BLaER1 (cell line): ENCODE measurements around the gene COL4A1.

Source experiments
- H3K27ac ChIP-seq: shearing (Covaris generic); formaldehyde crosslinking; 2 replicates; pipeline ENCODE4 v1.8.1; 2022
- H3K27me3 ChIP-seq: shearing (Covaris generic); formaldehyde crosslinking; 2 replicates; pipeline ENCODE4 v1.8.1; 2022
- H3K36me3 ChIP-seq: shearing (Covaris generic); formaldehyde crosslinking; 2 replicates; pipeline ENCODE4 v1.8.1; 2022
- H3K4me1 ChIP-seq: shearing (Covaris generic); formaldehyde crosslinking; 2 replicates; pipeline ENCODE4 v1.8.1; 2022
- H3K4me2 ChIP-seq: shearing (Covaris generic); formaldehyde crosslinking; 2 replicates; pipeline ENCODE4 v1.8.1; 2022
- H3K4me3 ChIP-seq: shearing (Covaris generic); formaldehyde crosslinking; 2 replicates; pipeline ENCODE4 v1.8.1; 2022
- H3K9ac ChIP-seq: shearing (Covaris generic); formaldehyde crosslinking; 2 replicates; pipeline ENCODE4 v1.8.1; 2022
- H3K9me3 ChIP-seq: shearing (Covaris generic); formaldehyde crosslinking; 2 replicates; pipeline ENCODE4 v1.8.1; 2022
- H4K20me1 ChIP-seq: shearing (Covaris generic); formaldehyde crosslinking; 2 replicates; pipeline ENCODE4 v1.8.1; 2022
- Cebpa-rat ChIP-seq: shearing (Covaris generic); IDR thresholded peaks from 2 replicates; pipeline ENCODE4 v1.8.1; 2022

COL4A1 gene

DNA sequence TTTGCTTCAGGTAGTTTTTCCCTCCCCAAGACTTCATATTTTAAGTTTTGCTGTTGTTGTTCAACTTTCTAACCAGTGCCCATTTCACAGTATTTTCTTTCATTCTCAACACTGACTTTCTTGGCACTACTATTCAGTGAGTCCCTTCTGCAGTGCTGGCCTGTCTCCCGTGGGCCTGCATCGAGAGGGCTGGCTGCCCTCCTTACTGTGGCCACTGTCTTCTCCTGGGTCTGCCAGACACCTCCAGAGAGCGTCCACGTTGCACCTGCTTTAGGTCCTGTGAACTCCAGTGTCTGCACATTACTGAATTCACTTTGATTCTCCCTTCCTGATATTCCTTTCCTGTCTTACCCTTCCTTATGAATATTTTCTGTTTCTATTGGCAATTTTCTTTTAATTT lies 27.3 kb downstream of the COL4A1 start:
- H4K20me1 ChIP-seq, result no peaks in the 10 kb centered on the region
- H3K36me3 ChIP-seq, result no peaks in the 10 kb centered on the region
- no peaks in the 10 kb centered on the region for H3K9me3 ChIP-seq
- no peak overlapping the region for H3K27ac ChIP-seq
- H3K9ac ChIP-seq, result no peak overlapping the region
- no peaks in the 10 kb centered on the region for H3K4me1 ChIP-seq
- H3K4me2 ChIP-seq, result no peak overlapping the region
- no peak overlapping the region for H3K4me3 ChIP-seq
- H3K27me3 ChIP-seq, result no peaks in the 10 kb centered on the region
- TF ChIP-seq Cebpa-rat, result no peak

DNA sequence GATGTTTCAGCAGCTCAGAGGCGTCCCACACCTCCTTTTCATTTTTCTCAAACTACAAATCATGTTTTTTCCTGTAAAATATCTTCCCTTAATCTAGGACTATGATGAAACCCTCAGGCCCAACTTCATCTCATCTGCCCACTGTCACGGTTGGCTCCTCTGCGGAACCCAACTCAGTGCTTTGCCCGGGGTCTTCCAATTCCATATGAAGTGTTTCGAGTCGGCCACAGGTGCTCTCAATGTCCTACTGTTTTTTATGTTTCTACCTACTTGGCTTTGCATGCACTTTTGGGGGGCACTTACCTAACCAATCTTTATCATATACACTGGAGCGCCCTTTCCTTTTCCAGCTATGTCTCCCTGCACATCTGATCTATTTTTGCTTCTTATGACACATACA lies 28.1 kb downstream of the COL4A1 start:
- no peaks in the 10 kb centered on the region for H3K4me1 ChIP-seq
- no peaks in the 10 kb centered on the region for H3K9me3 ChIP-seq
- H3K9ac ChIP-seq, result no peak overlapping the region
- H3K36me3 ChIP-seq, result no peaks in the 10 kb centered on the region
- no peak for TF ChIP-seq Cebpa-rat
- H3K4me3 ChIP-seq, result no peak overlapping the region
- H3K27ac ChIP-seq, result no peak overlapping the region
- H4K20me1 ChIP-seq, result no peaks in the 10 kb centered on the region
- H3K27me3 ChIP-seq, result no peaks in the 10 kb centered on the region
- H3K4me2 ChIP-seq, result no peak overlapping the region

DNA sequence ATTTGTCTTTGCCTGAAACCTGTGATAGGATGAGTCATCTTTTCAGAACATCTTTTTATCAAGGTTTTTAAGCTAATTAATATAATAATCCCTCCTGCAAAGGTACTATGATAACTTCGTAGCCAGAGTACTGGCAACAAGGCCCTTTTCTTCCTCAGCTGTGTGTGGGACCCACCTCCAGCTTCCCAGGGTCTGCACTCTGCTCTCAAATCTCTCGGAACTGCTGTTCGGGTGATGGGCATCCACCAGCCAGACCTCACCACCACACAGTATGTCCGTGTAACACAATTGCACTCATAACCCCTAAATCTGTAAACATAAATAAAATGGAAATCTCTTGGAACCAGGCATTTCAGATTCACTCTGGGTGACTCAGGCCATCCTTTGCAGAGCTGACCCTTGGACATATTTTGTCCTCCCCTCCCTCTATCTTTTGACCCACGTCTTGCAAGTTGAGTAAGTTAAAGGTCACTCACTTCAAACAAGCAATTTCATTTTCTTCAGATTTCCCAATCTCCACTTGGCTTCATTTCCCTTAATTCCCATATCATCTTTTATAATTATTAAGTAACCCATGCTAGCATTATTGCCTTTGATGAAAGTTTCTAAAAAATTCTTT lies 29.5 kb downstream of the COL4A1 start:
- Histone ChIP-seq H3K4me3 (no peak overlapping the region), H3K4me1 (no peaks in the 10 kb centered on the region), H3K9me3 (no peaks in the 10 kb centered on the region), H3K36me3 (no peaks in the 10 kb centered on the region), H3K27me3 (no peaks in the 10 kb centered on the region), H3K9ac (no peak overlapping the region), H3K27ac (no peak overlapping the region), H4K20me1 (no peaks in the 10 kb centered on the region), H3K4me2 (no peak overlapping the region)
- TF ChIP-seq Cebpa-rat, result no peak

DNA sequence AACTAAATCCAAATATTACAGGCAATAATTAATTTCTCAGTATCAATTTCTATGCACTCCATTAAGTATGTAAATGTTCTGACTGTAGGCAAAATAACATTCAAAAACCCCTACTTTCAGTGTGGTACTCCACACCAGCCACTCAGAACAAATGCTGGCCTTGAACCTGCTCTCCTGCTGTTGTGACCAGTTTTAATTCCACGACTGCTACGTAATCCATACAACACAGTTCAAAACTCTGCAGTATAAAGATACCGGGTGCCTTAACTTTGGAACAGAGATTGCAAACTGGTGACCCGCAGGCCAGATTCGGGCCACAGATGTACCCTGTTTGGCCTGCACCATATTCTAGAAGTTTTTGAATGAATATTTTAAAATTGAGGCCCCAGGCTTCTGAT lies 30.4 kb downstream of the COL4A1 start:
- H3K36me3 ChIP-seq, result no peaks in the 10 kb centered on the region

DNA sequence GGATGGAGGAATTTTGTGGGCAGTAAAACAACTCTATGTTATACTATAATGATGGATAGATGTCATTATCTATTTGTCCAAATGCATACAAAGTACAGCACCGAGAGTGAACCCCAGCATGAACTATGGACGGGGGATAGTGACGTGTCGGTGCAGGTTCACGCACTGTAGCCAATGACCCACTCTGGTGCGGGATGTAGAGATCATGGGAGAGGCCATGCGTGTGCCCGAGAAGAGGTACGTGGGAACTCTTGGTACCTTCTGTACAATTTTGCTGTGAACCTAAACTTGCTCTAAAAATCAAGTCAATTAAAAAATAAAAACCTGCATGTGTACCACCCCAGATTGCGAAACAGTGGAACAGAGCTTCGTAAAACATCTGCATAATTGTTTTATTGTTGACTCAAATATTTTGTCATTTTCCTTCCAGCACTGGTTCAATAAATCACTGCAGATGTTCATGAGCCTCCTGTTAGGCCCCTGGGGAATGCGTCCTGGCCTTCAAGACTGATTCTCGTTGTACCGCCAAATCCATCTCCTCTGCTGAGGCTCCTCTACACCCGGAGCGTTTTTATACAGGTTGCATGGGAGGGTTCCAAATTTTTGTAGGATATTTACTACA lies 30.9 kb downstream of the COL4A1 start:
- H3K9me3 ChIP-seq, result no peaks in the 10 kb centered on the region
- no peak overlapping the region for H3K4me2 ChIP-seq
- no peaks in the 10 kb centered on the region for H3K36me3 ChIP-seq
- no peaks in the 10 kb centered on the region for H3K4me1 ChIP-seq
- TF ChIP-seq Cebpa-rat, result peak; percentile 56; the same call in 1 of the 2 replicates
- no peaks in the 10 kb centered on the region for H4K20me1 ChIP-seq
- no peak overlapping the region for H3K27ac ChIP-seq
- no peaks in the 10 kb centered on the region for H3K27me3 ChIP-seq
- no peak overlapping the region for H3K4me3 ChIP-seq
- H3K9ac ChIP-seq, result no peak overlapping the region

More for the DNA sequence above, 30.4 kb downstream of the COL4A1 start:
- H3K4me2 ChIP-seq, result no peak overlapping the region
- H3K27me3 ChIP-seq, result no peaks in the 10 kb centered on the region
- no peak overlapping the region for H3K27ac ChIP-seq
- TF ChIP-seq Cebpa-rat, result no peak
- no peaks in the 10 kb centered on the region for H4K20me1 ChIP-seq
- H3K9me3 ChIP-seq, result no peaks in the 10 kb centered on the region
- H3K4me3 ChIP-seq, result no peak overlapping the region
- no peaks in the 10 kb centered on the region for H3K4me1 ChIP-seq
- no peak overlapping the region for H3K9ac ChIP-seq

DNA sequence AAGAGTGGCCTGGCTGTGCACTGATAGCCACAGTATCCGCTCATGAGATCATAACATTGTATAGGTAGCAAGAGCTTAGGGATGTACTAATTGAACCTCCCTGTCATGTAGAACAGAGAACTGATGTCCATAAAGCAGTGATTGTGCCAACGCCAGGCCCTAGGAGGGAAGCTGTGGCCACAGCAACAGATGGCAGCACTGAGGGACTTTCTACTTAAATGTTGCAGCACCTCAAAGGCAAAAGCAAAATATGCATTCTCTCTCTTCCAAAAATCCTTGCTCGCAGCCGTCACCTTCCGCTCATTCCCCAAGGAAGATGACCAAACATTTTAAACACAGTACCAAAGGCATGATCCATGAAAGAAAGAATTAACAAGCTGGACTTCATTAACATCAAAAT lies 32.3 kb downstream of the COL4A1 start:
- no peak overlapping the region for H3K9ac ChIP-seq
- no peak overlapping the region for H3K4me3 ChIP-seq
- no peaks in the 10 kb centered on the region for H3K27me3 ChIP-seq
- no peaks in the 10 kb centered on the region for H3K4me1 ChIP-seq
- H3K27ac ChIP-seq, result no peak overlapping the region
- H3K4me2 ChIP-seq, result no peak overlapping the region
- H4K20me1 ChIP-seq, result no peaks in the 10 kb centered on the region
- no peaks in the 10 kb centered on the region for H3K36me3 ChIP-seq
- TF ChIP-seq Cebpa-rat, result no peak
- H3K9me3 ChIP-seq, result no peaks in the 10 kb centered on the region

DNA sequence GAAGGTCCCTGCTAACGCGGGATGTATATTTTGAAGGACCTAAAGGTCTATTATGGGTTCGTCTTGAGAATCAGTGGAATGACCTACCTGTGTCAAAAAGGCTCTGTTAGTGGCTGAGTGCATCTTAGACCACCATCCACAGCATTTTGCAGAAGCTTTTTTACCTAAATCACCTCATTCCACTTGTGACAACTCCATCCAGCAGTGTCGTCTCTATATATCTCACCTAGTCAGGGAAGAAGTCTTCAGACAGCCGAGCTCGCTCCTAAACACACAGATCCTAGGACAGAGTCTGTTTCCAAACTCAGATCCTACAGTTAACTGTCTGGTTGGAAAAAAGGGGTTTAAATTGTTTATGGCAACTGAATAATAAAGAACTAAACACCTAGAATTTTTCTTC lies 33.7 kb downstream of the COL4A1 start:
- no peak overlapping the region for H3K27ac ChIP-seq
- H4K20me1 ChIP-seq, result no peaks in the 10 kb centered on the region
- no peaks in the 10 kb centered on the region for H3K36me3 ChIP-seq
- no peak overlapping the region for H3K9ac ChIP-seq
- H3K4me2 ChIP-seq, result no peak overlapping the region
- no peaks in the 10 kb centered on the region for H3K4me1 ChIP-seq
- H3K27me3 ChIP-seq, result no peaks in the 10 kb centered on the region
- H3K9me3 ChIP-seq, result no peaks in the 10 kb centered on the region
- no peak overlapping the region for H3K4me3 ChIP-seq
- TF ChIP-seq Cebpa-rat, result no peak

DNA sequence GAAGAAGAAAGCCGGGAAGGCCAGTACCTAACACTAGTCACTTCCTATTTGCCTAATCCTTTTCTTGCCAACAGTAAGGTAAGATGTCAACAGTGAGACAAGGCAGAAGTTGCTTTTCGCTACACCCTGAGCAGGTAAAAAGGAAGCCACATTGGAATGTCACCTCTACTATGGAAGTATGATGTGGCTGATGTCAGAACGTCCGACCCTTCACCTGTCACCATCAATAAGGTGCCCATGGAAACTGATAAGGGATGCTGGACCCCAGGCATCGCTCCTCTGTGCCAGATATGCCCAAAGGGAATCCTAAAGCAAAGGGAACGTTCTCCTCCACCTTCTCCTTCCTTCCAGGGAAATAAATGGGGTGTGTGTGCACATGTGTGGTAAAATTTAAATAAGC lies 34.3 kb downstream of the COL4A1 start:
- no peak overlapping the region for H3K27ac ChIP-seq
- H3K27me3 ChIP-seq, result no peaks in the 10 kb centered on the region
- H3K9ac ChIP-seq, result no peak overlapping the region
- H3K4me3 ChIP-seq, result no peak overlapping the region
- no peak for TF ChIP-seq Cebpa-rat
- no peaks in the 10 kb centered on the region for H4K20me1 ChIP-seq
- H3K9me3 ChIP-seq, result no peaks in the 10 kb centered on the region
- H3K4me1 ChIP-seq, result no peaks in the 10 kb centered on the region
- H3K4me2 ChIP-seq, result no peak overlapping the region
- no peaks in the 10 kb centered on the region for H3K36me3 ChIP-seq

DNA sequence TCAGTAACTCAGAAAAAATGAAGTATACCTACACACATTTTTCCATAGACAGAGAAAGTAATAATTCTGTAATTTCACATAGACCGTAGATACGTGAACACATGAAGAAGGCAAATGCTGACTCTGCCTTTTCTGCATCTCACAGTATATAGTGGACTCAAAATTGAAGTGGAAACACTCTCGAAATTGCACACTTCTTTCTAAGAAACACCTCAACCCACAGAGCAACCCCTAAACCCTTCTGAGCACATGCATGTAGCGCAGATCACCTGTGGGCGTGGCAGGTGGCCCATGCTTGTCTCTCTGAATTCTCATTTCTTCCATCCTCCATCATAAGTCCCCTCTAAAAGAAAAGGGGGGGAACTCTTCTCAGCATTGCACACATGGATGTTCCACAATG lies 34.7 kb downstream of the COL4A1 start:
- H3K9ac ChIP-seq, result no peak overlapping the region
- H3K27me3 ChIP-seq, result no peaks in the 10 kb centered on the region
- H3K4me2 ChIP-seq, result no peak overlapping the region
- H3K36me3 ChIP-seq, result no peaks in the 10 kb centered on the region
- H3K4me1 ChIP-seq, result no peaks in the 10 kb centered on the region
- no peaks in the 10 kb centered on the region for H3K9me3 ChIP-seq
- no peak overlapping the region for H3K27ac ChIP-seq
- no peak overlapping the region for H3K4me3 ChIP-seq
- TF ChIP-seq Cebpa-rat, result no peak
- H4K20me1 ChIP-seq, result no peaks in the 10 kb centered on the region

DNA sequence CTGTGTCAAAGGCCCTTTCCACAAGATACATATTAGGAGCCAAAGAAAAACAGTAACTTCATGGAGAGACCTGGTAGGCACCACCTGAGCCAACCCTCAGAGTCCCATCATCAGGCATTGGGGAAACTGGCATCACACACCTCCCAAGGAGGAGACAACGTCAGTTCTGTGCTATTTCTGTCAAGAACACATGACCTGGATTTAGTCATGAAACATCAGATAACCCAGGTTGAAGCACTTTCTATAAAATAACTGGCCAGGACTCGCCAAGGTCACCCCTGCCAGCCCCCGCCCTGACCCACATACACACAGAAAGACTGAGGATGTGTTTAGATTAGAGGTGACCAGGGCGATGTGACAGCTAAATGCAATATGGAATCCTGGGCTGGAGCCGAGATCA lies 35.6 kb downstream of the COL4A1 start:
- Histone ChIP-seq H3K4me1 (no peaks in the 10 kb centered on the region), H3K4me2 (no peak overlapping the region), H3K9me3 (no peaks in the 10 kb centered on the region), H3K9ac (no peak overlapping the region), H3K36me3 (no peaks in the 10 kb centered on the region), H3K27me3 (no peaks in the 10 kb centered on the region), H3K4me3 (no peak overlapping the region), H4K20me1 (no peaks in the 10 kb centered on the region), H3K27ac (no peak overlapping the region)
- TF ChIP-seq Cebpa-rat, result no peak

DNA sequence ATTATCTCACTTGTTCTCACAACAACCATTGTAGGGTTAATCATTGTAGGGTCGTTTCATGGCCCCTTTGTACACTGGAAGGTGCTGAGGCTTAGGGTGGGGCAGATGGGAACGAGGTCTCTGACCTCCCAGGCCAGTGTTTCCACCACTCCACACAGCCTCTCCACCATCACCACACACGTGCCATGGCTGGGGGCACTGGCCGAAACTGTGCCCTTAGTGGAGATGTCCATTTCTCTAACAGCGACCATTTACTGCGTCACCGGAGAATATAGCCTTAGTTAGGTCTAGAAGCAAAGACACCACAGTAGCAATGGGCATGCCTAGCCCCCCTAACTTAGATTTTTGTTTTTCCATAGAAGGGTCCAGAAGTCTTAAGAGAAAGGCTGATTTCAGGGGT lies 36.5 kb downstream of the COL4A1 start:
- no peaks in the 10 kb centered on the region for H3K27me3 ChIP-seq
- no peak overlapping the region for H3K4me3 ChIP-seq
- no peak overlapping the region for H3K4me2 ChIP-seq
- H3K9ac ChIP-seq, result no peak overlapping the region
- H3K4me1 ChIP-seq, result peaks cover 2% of the 10 kb centered on the region; the same call in 1 of the 2 replicates
- no peaks in the 10 kb centered on the region for H3K36me3 ChIP-seq
- H4K20me1 ChIP-seq, result no peaks in the 10 kb centered on the region
- TF ChIP-seq Cebpa-rat, result no peak
- no peak overlapping the region for H3K27ac ChIP-seq
- no peaks in the 10 kb centered on the region for H3K9me3 ChIP-seq
